Measurements from ENCODE around the gene KCNE4.

- TF ChIP-seq EZH2 (IDR thresholded peaks at IDR 0.05; ENCODE audit: low read depth, unreplicated experiment) (no peak), ETS1 (IDR thresholded peaks at IDR 0.05) (no peak), CTCF (conservative IDR thresholded peaks at IDR 0.05; ENCODE audit: low read depth in 2 of 2) (no peak), POLR2AphosphoS5 (IDR thresholded peaks at IDR 0.05; ENCODE audit: low read depth) (no peak), EZH2phosphoT487 (IDR thresholded peaks at IDR 0.05; ENCODE audit: unreplicated experiment) (no peak), JUNB (IDR thresholded peaks at IDR 0.05; ENCODE audit: unreplicated experiment) (no peak), REST (IDR thresholded peaks at IDR 0.05; ENCODE audit: unreplicated experiment) (no peak), CREB1 (CRISPR knock-in tag; IDR thresholded peaks at IDR 0.05; ENCODE audit: low read depth) (no peak), NANOG (IDR thresholded peaks at IDR 0.05; ENCODE audit: borderline replicate concordance) (no peak)
Measured at GRCh38 chr2:223071139-223071538, 19.1 kb downstream of the KCNE4 start.

Measured in GM23338 (cell line).